AG09309 (cell line): Measurements from ENCODE around the gene EME2.

ENCODE experiments used
- DNase-seq: peaks from one replicate; pipeline ENCODE4 v3.0.0-alpha.2; 2010; ENCODE audit warnings: low read depth
- H3K4me3 ChIP-seq: 2 replicates; pipeline ENCODE4 v1.5.1; 2011; ENCODE audit warnings: mild to moderate bottlenecking, low read depth, low read length, moderate library complexity; ENCODE audit not compliant: control insufficient read depth
- CTCF ChIP-seq: IDR thresholded peaks from 2 replicates; pipeline ENCODE4 v1.5.1; 2011; ENCODE audit warnings: mild to moderate bottlenecking, low read depth, low read length, inconsistent platforms; ENCODE audit not compliant: insufficient read depth, control insufficient read depth; ENCODE audit errors: missing control alignments

EME2 gene

GRCh38 chr16:1762196-1762878 is 10.3 kb upstream of the EME2 start:
- DNase-seq, result no peak
- no peak overlapping the region for H3K4me3 ChIP-seq
- no peak for TF ChIP-seq CTCF

- no peak for DNase-seq
- no peak for TF ChIP-seq CTCF
- H3K4me3 ChIP-seq, result no peak overlapping the region
Observed at GRCh38 chr16:1762879-1763520, 9.6 kb upstream of the EME2 start.

DNA sequence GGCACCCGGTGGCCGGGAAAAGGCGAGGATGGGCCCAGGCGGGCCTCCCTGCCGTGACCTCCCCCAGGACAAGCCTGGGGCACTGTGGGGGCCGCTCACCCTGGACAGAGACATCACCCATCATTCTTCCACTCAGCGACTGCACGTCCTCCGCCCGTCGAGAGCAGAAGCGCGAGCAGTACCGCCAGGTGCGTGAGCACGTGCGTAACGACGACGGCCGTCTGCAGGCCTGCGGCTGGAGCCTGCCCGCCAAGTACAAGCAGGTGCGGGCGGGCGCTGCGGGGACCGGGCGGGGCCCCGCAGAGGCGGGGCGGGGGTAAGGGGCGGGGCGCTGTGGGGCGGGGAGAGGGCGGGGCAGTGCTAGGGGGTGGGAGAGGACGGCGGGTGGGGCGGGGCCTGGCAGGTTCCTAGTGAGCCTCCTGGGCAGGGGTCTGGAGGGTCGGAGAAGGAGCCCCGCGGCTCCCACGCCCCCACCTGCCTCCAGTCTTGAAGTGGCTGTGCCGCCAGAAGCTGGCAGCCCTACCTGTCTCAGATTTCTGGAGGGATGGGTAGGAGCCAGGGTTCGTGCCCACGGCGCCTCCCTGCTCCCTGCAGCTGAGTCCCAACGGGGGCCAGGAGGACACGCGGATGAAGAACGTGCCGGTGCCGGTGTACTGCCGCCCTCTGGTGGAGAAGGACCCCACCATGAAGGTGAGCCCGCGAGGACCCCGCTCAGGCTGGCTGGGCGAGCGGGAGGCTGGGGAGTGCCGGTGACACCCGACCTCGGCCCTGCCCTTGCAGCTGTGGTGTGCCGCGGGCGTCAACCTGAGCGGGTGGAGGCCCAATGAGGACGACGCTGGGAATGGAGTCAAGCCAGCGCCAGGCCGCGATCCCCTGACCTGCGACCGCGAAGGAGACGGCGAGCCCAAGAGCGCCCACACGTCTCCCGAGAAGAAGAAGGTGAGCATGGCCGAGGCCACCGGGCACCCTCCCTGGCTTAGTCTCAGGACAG is 8.8 kb upstream of the EME2 start:
- TF ChIP-seq CTCF, result peak; percentile 32
- no peak for DNase-seq
- no peak overlapping the region for H3K4me3 ChIP-seq

DNA sequence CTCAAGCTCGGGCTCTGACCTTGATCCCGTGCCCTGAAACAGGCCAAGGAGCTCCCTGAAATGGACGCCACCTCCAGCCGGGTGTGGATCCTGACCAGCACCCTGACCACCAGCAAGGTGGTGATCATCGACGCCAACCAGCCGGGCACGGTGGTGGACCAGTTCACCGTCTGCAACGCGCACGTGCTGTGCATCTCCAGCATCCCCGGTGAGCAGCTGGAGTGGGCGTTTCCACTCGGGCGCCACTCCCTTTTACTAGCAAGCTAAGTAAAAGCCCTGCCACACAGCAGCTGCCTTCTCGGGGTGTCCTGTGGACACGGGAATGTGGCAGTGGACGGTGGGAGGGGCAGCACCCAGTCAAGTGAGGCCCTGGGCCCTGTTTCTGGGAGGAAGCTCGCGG is 7.6 kb upstream of the EME2 start:
- DNase-seq, result no peak
- TF ChIP-seq CTCF, result no peak
- no peak overlapping the region for H3K4me3 ChIP-seq

DNA sequence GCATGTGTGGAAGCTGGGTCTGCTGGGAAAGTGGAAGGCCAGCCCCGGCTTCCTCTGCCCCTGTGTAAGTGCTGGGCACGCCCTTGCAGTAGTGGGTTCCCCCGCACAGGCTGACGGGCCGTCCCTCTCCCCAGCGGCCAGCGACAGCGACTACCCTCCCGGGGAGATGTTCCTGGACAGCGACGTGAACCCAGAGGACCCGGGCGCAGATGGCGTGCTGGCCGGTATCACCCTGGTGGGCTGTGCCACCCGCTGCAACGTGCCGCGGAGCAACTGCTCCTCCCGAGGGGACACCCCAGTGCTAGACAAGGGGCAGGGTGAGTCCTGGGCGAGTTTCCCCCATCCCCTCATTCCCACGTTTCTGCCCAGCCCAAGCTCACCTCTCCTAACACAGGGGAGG is 6.8 kb upstream of the EME2 start:
- H3K4me3 ChIP-seq, result no peak overlapping the region
- no peak for TF ChIP-seq CTCF
- no peak for DNase-seq

DNA sequence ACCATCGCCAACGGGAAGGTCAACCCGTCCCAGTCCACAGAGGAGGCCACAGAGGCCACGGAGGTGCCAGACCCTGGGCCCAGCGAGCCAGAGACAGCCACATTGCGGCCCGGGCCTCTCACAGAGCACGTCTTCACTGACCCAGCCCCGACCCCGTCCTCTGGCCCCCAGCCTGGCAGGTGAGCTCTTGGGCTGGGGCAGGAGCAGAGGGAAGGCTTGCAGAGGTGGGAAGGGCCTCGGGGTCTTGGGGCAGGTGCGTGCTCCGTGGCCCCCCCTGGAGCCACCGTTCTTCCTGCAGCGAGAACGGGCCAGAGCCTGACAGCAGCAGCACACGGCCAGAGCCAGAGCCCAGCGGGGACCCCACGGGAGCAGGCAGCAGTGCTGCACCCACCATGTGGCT is 6.4 kb upstream of the EME2 start:
- no peak for TF ChIP-seq CTCF
- no peak for DNase-seq
- no peak overlapping the region for H3K4me3 ChIP-seq
